HEK293 (cell line): ENCODE results near the gene ZCCHC14.

Experiments
- CTCF ChIA-PET: fragments of 350-600 bp; formaldehyde crosslinking; extraction: SDS; loops from one replicate; lab custom pipeline; 2021; ENCODE audit warnings: antibody characterized with exemption; lab: Yijun Ruan, JAX
- POLR2A ChIA-PET: fragments of 300-600 bp; formaldehyde crosslinking; extraction: SDS; loops from one replicate; lab custom pipeline; 2020; ENCODE audit warnings: antibody characterized with exemption, inconsistent platforms; lab: Yijun Ruan, JAX
- H3K27ac ChIP-seq: fragments of 200-500 bp; sonication (Bioruptor generic); 2 replicates; pipeline ENCODE4 v1.5.1; 2014; ENCODE audit warnings: low read depth, low read length, control low read depth, inconsistent platforms; ENCODE audit errors: extremely low read depth
- H3K36me3 ChIP-seq, 2 experiments: fragments of 200-500 bp in 1 of 2; sonication (Bioruptor generic) in 1 of 2; 1 replicate in 1 of 2; 2 replicates in 1 of 2; pipeline ENCODE4 v1.5.1; 2014 to 2017; ENCODE audit warnings: inconsistent platforms in 2 of 2, low read length in 2 of 2; ENCODE audit not compliant: control insufficient read depth in 2 of 2, insufficient read depth in 1 of 2
- H3K4me1 ChIP-seq: fragments of 200-500 bp; sonication (Bioruptor generic); 2 replicates; pipeline ENCODE4 v1.5.1; 2014; ENCODE audit warnings: mild to moderate bottlenecking, low read length, inconsistent platforms; ENCODE audit not compliant: control insufficient read depth, insufficient read depth
- H3K4me3 ChIP-seq: 2 replicates; pipeline ENCODE4 v1.5.1; 2011; ENCODE audit warnings: low read depth, mild to moderate bottlenecking, control low read depth, low read length, moderate library complexity
- H3K9me3 ChIP-seq: fragments of 200-500 bp; sonication (Bioruptor generic); 2 replicates; pipeline ENCODE4 v1.5.1; 2014; ENCODE audit warnings: low read depth, low read length, inconsistent platforms; ENCODE audit not compliant: control insufficient read depth, insufficient read depth
- FEZF1 ChIP-seq: fragments of 450-650 bp; formaldehyde crosslinking; IDR thresholded peaks from 2 replicates; pipeline ENCODE4 v1.5.1; 2016; ENCODE audit warnings: missing biosample characterization, missing genetic modification characterization
- GLI2 ChIP-seq: fragments of 450-650 bp; formaldehyde crosslinking; IDR thresholded peaks from 2 replicates; pipeline ENCODE4; 2017; ENCODE audit warnings: missing biosample characterization, missing genetic modification characterization, low read depth, borderline replicate concordance
- PRDM2 ChIP-seq: fragments of 450-650 bp; formaldehyde crosslinking; IDR thresholded peaks from 2 replicates; pipeline ENCODE4 v1.5.1; 2016; ENCODE audit warnings: missing biosample characterization, missing genetic modification characterization, borderline replicate concordance
- SCRT2 ChIP-seq: fragments of 450-650 bp; formaldehyde crosslinking; IDR thresholded peaks from 2 replicates; pipeline ENCODE4 v1.5.1; 2016; ENCODE audit warnings: missing biosample characterization, missing genetic modification characterization
- SP3 ChIP-seq: fragments of 450-650 bp; formaldehyde crosslinking; IDR thresholded peaks from 2 replicates; pipeline ENCODE4 v1.5.1; 2016; ENCODE audit warnings: missing biosample characterization, missing genetic modification characterization
- SP7 ChIP-seq: fragments of 450-650 bp; formaldehyde crosslinking; IDR thresholded peaks from 2 replicates; pipeline ENCODE4 v1.5.1; 2016; ENCODE audit warnings: missing biosample characterization, missing genetic modification characterization
- YY2 ChIP-seq: fragments of 450-650 bp; formaldehyde crosslinking; IDR thresholded peaks from 2 replicates; pipeline ENCODE4 v1.5.1; 2016; ENCODE audit warnings: missing biosample characterization, missing genetic modification characterization
- ZEB2 ChIP-seq: fragments of 450-650 bp; formaldehyde crosslinking; IDR thresholded peaks from 2 replicates; pipeline ENCODE4 v1.5.1; 2016; ENCODE audit warnings: missing biosample characterization, missing genetic modification characterization
- ZIC2 ChIP-seq: fragments of 450-650 bp; formaldehyde crosslinking; IDR thresholded peaks from 2 replicates; pipeline ENCODE4 v1.5.1; 2016; ENCODE audit warnings: missing biosample characterization, missing genetic modification characterization
- ZNF155 ChIP-seq: fragments of 450-650 bp; formaldehyde crosslinking; IDR thresholded peaks from 2 replicates; pipeline ENCODE4 v1.5.1; 2016; ENCODE audit warnings: missing biosample characterization, missing genetic modification characterization
- ZNF202 ChIP-seq: fragments of 450-650 bp; formaldehyde crosslinking; IDR thresholded peaks from 2 replicates; pipeline ENCODE4 v1.5.1; 2016; ENCODE audit warnings: missing biosample characterization, missing genetic modification characterization, borderline replicate concordance
- ZNF221 ChIP-seq: fragments of 450-650 bp; formaldehyde crosslinking; IDR thresholded peaks from 2 replicates; pipeline ENCODE4 v1.5.1; 2017; ENCODE audit warnings: missing biosample characterization, missing genetic modification characterization, borderline replicate concordance
- ZNF223 ChIP-seq: fragments of 450-650 bp; formaldehyde crosslinking; IDR thresholded peaks from 2 replicates; pipeline ENCODE4 v1.5.1; 2016; ENCODE audit warnings: missing biosample characterization, missing genetic modification characterization
- ZNF280C ChIP-seq: fragments of 450-650 bp; formaldehyde crosslinking; IDR thresholded peaks from 2 replicates; pipeline ENCODE4 v1.5.1; 2016; ENCODE audit warnings: missing biosample characterization, missing genetic modification characterization
- ZNF350 ChIP-seq: fragments of 450-650 bp; formaldehyde crosslinking; IDR thresholded peaks from 2 replicates; pipeline ENCODE4 v1.5.0; 2017; ENCODE audit warnings: missing biosample characterization, mild to moderate bottlenecking, missing genetic modification characterization
- ZNF366 ChIP-seq: fragments of 450-650 bp; formaldehyde crosslinking; conservative IDR thresholded peaks from 2 replicates; pipeline ENCODE4 v1.5.1; 2016; ENCODE audit warnings: missing biosample characterization, missing genetic modification characterization
- ZNF501 ChIP-seq: fragments of 450-650 bp; formaldehyde crosslinking; IDR thresholded peaks from 2 replicates; pipeline ENCODE4 v1.5.1; 2016; ENCODE audit warnings: missing biosample characterization, missing genetic modification characterization
- ZNF549 ChIP-seq: fragments of 450-650 bp; IDR thresholded peaks from 2 replicates; pipeline ENCODE4 v1.5.1; 2018; ENCODE audit warnings: missing biosample characterization, missing genetic modification characterization, mild to moderate bottlenecking, inconsistent platforms, moderate library complexity
- ZNF555 ChIP-seq: fragments of 450-650 bp; formaldehyde crosslinking; conservative IDR thresholded peaks from 2 replicates; pipeline ENCODE4 v1.5.1; 2017; ENCODE audit warnings: missing biosample characterization, mild to moderate bottlenecking, missing genetic modification characterization, inconsistent platforms
- ZNF677 ChIP-seq: fragments of 450-650 bp; IDR thresholded peaks from 2 replicates; pipeline ENCODE4 v1.5.0; 2018; ENCODE audit warnings: missing biosample characterization, mild to moderate bottlenecking, missing genetic modification characterization, moderate library complexity
- ZNF837 ChIP-seq: fragments of 450-650 bp; formaldehyde crosslinking; IDR thresholded peaks from 2 replicates; pipeline ENCODE4 v1.5.1; 2016; ENCODE audit warnings: missing biosample characterization, missing genetic modification characterization
- ZNF843 ChIP-seq: fragments of 450-650 bp; formaldehyde crosslinking; IDR thresholded peaks from 2 replicates; pipeline ENCODE4 v1.5.1; 2016; ENCODE audit warnings: missing biosample characterization, missing genetic modification characterization
- ZSCAN23 ChIP-seq: fragments of 450-650 bp; formaldehyde crosslinking; IDR thresholded peaks from 2 replicates; pipeline ENCODE4 v1.5.1; 2016; ENCODE audit warnings: missing biosample characterization, missing genetic modification characterization

ZCCHC14 gene

GRCh38 chr16:87468550-87468949 lies 24.3 kb downstream of the ZCCHC14 start (continued):
- TF ChIP-seq ZNF555 (tag by site-specific recombination) = no peak
- TF ChIP-seq GLI2 = no peak
- no peak for TF ChIP-seq ZNF202
- no peak for TF ChIP-seq ZNF221 (tag by site-specific recombination)
- no peak for TF ChIP-seq ZNF350 (tag by site-specific recombination)
- TF ChIP-seq ZNF843 (tag by site-specific recombination) = no peak
- no peak for TF ChIP-seq SP7 (tag by site-specific recombination)
- no peak for TF ChIP-seq ZNF501 (tag by site-specific recombination)

GRCh38 chr16:87466975-87467501 lies 25.8 kb downstream of the ZCCHC14 start:
- POLR2A ChIA-PET = no interaction called here
- no peak overlapping the region for H3K4me3 ChIP-seq
- 0 out of 2 replicates have a peak, but pooled peaks have one; percentile 12 for TF ChIP-seq SCRT2
- TF ChIP-seq ZNF280C (tag by site-specific recombination) = no peak
- TF ChIP-seq, all 188 proteins: peak for 1
- Histone ChIP-seq H3K4me1 (peaks cover 47% of the 10 kb centered on the region), H3K36me3 (no peaks in the 10 kb centered on the region), H3K9me3 (no peaks in the 10 kb centered on the region), H3K27ac (no peak overlapping the region)
- CTCF ChIA-PET = interaction anchor here (0.7 kb wide), 1 partner anchor 95 kb away, joined by 3 read pairs; no protein-coding TSS in a partner anchor

GRCh38 chr16:87465879-87466278 lies 26.9 kb downstream of the ZCCHC14 start:
- POLR2A ChIA-PET = interaction anchor here (0.7 kb wide), 1 partner anchor 12 kb away, joined by 3 read pairs; no protein-coding TSS in a partner anchor
- no peak for TF ChIP-seq SP3 (tag by site-specific recombination)
- TF ChIP-seq ZNF366 (tag by site-specific recombination) = no peak
- TF ChIP-seq ZEB2 (tag by site-specific recombination) = no peak
- no peak for TF ChIP-seq ZNF155 (tag by site-specific recombination)
- TF ChIP-seq ZIC2 (tag by site-specific recombination) = no peak
- TF ChIP-seq ZNF223 (tag by site-specific recombination) = no peak
- no peak for TF ChIP-seq ZNF549 (tag by site-specific recombination)
- TF ChIP-seq YY2 (tag by site-specific recombination) = no peak
- TF ChIP-seq, all 188 proteins: peak for 0
- Histone ChIP-seq H3K4me3 (no peak overlapping the region), H3K36me3 (no peaks in the 10 kb centered on the region), H3K4me1 (peaks cover 36% of the 10 kb centered on the region), H3K27ac (no peak overlapping the region; the same call in 1 of the 2 replicates), H3K9me3 (no peaks in the 10 kb centered on the region)
- CTCF ChIA-PET = interaction anchor here (0.7 to 2.1 kb wide), 5 partner anchors 22 to 195 kb away, joined by 3 to 7 read pairs (median 4); no protein-coding TSS in a partner anchor

- Histone ChIP-seq H3K27ac (no peak overlapping the region), H3K36me3 (peaks cover 0 to 2% of the 10 kb centered on the region in 2 experiments; a peak in 1 of 3 replicates), H3K4me1 (peaks cover 32% of the 10 kb centered on the region), H3K9me3 (no peaks in the 10 kb centered on the region), H3K4me3 (no peak overlapping the region)
- ChIA-PET CTCF (interaction anchor here (0.6 to 2.1 kb wide), 5 partner anchors 13 to 106 kb away, joined by 3 to 7 read pairs (median 4); no protein-coding TSS in a partner anchor), POLR2A (no interaction called here)
- TF ChIP-seq ZSCAN23 (tag by site-specific recombination) = no peak
- no peak for TF ChIP-seq PRDM2 (tag by site-specific recombination)
- TF ChIP-seq ZNF843 (tag by site-specific recombination) = no peak
- no peak for TF ChIP-seq FEZF1 (tag by site-specific recombination)
- TF ChIP-seq ZNF837 = no peak
- TF ChIP-seq ZNF677 (tag by site-specific recombination) = no peak
Measured at GRCh38 chr16:87465306-87465705, 27.5 kb downstream of the ZCCHC14 start.
